Endothelial cell (in vitro differentiated cells): ENCODE results near the gene TLCD4. TPM values are rescaled to one million over a fixed set of nuclear protein-coding genes. Genes with fewer than 3 reads are reported as not detected.

Source experiments
- DNase-seq: peaks from one replicate; pipeline ENCODE4 v3.0.0; 2021; ENCODE audit warnings: low spot score
- H3K27ac Mint-ChIP-seq: one replicate; pipeline ENCODE4 v1.8.0; 2021; ENCODE audit warnings: mixed read lengths, inconsistent platforms; ENCODE audit not compliant: unreplicated experiment
- H3K27me3 Mint-ChIP-seq: one replicate; pipeline ENCODE4 v1.8.0; 2021; ENCODE audit warnings: mild to moderate bottlenecking, moderate library complexity, mixed read lengths, inconsistent platforms; ENCODE audit not compliant: unreplicated experiment
- H3K36me3 Mint-ChIP-seq: one replicate; pipeline ENCODE4 v1.8.0; 2021; ENCODE audit warnings: mild to moderate bottlenecking, low read depth, mixed read lengths, inconsistent platforms; ENCODE audit not compliant: unreplicated experiment
- H3K4me1 Mint-ChIP-seq: one replicate; pipeline ENCODE4 v1.8.0; 2021; ENCODE audit warnings: mild to moderate bottlenecking, mixed read lengths, inconsistent platforms; ENCODE audit not compliant: unreplicated experiment
- H3K4me3 Mint-ChIP-seq: one replicate; pipeline ENCODE4 v1.8.0; 2021; ENCODE audit warnings: mild to moderate bottlenecking, mixed read lengths, inconsistent platforms; ENCODE audit not compliant: unreplicated experiment
- H3K9me3 Mint-ChIP-seq: one replicate; pipeline ENCODE4 v1.8.0; 2021; ENCODE audit warnings: mixed read lengths, inconsistent platforms; ENCODE audit not compliant: unreplicated experiment
- CTCF ChIP-seq: fragments of 200-600 bp; sonication (generic); IDR thresholded peaks from one replicate; pipeline ENCODE4 v1.5.0; 2021; ENCODE audit warnings: antibody characterized with exemption; ENCODE audit not compliant: unreplicated experiment
- total RNA-seq: library from RNA; stranded (reverse); fragmentation: NEBNext Ultra II Directional; extraction: Animal tissue kit (Norgen Biotek cat#: 25700); gene quantifications from one replicate; pipeline ENCODE4 v1.2.1, GENCODE V29; 2021; ENCODE audit not compliant: unreplicated experiment

The TLCD4 gene
- total RNA-seq, 1 donor from 2014 or later, result 0.41 TPM

- H3K9me3 Mint-ChIP-seq, result no peaks in the 10 kb centered on the region
- no peaks in the 10 kb centered on the region for H3K36me3 Mint-ChIP-seq
- H3K27ac Mint-ChIP-seq, result no peak overlapping the region
- no peak for TF ChIP-seq CTCF
- H3K4me1 Mint-ChIP-seq, result peaks cover 3% of the 10 kb centered on the region
- DNase-seq, result no peak
- no peaks in the 10 kb centered on the region for H3K27me3 Mint-ChIP-seq
- H3K4me3 Mint-ChIP-seq, result no peak overlapping the region
Measured at GRCh38 chr1:95080446-95080845, 36.7 kb upstream of the TLCD4 start.

GRCh38 chr1:95080879-95081278, 36.3 kb upstream of the TLCD4 start:
- no peaks in the 10 kb centered on the region for H3K27me3 Mint-ChIP-seq
- no peaks in the 10 kb centered on the region for H3K9me3 Mint-ChIP-seq
- no peak for TF ChIP-seq CTCF
- no peak for DNase-seq
- no peaks in the 10 kb centered on the region for H3K36me3 Mint-ChIP-seq
- H3K4me1 Mint-ChIP-seq, result peaks cover 3% of the 10 kb centered on the region
- H3K27ac Mint-ChIP-seq, result no peak overlapping the region
- H3K4me3 Mint-ChIP-seq, result no peak overlapping the region

- peaks cover 8% of the 10 kb centered on the region for H3K4me1 Mint-ChIP-seq
- H3K36me3 Mint-ChIP-seq, result no peaks in the 10 kb centered on the region
- DNase-seq, result peak; percentile 27
- no peaks in the 10 kb centered on the region for H3K9me3 Mint-ChIP-seq
- H3K4me3 Mint-ChIP-seq, result no peak overlapping the region
- peak; percentile 62 for TF ChIP-seq CTCF
- no peak overlapping the region for H3K27ac Mint-ChIP-seq
- no peaks in the 10 kb centered on the region for H3K27me3 Mint-ChIP-seq
Measured at GRCh38 chr1:95084317-95085176, 32.6 kb upstream of the TLCD4 start.

- H3K4me3 Mint-ChIP-seq, result no peak overlapping the region
Measured at GRCh38 chr1:95085376-95085775, 31.8 kb upstream of the TLCD4 start.

More at GRCh38 chr1:95085376-95085775, 31.8 kb upstream of the TLCD4 start:
- H3K36me3 Mint-ChIP-seq, result no peaks in the 10 kb centered on the region
- H3K9me3 Mint-ChIP-seq, result no peaks in the 10 kb centered on the region
- no peak for DNase-seq
- TF ChIP-seq CTCF, result no peak
- peaks cover 8% of the 10 kb centered on the region for H3K4me1 Mint-ChIP-seq
- H3K27ac Mint-ChIP-seq, result no peak overlapping the region
- no peaks in the 10 kb centered on the region for H3K27me3 Mint-ChIP-seq
